Right atrium auricular region (tissue), 2 donors: ENCODE data around the gene SPDYE1. TPM values are rescaled to one million over a fixed set of nuclear protein-coding genes. Genes with fewer than 3 reads are reported as not detected.
"Not testable (repeated sequence)": the region's sequence is repeated elsewhere in the genome, so short reads cannot be mapped to it uniquely, and the experiment has no call there.

Experiments used
- DNase-seq: peaks from one replicate; pipeline ENCODE4 v3.0.0-alpha.2; 2019; ENCODE audit warnings: low spot score
- H3K27ac ChIP-seq, 2 donors: fragments of 200-600 bp; sonication (generic); 1 replicate in 1 of 2; 2 replicates in 1 of 2; pipeline ENCODE4 v1.5.1; 2016 to 2019
- H3K27me3 ChIP-seq, 2 donors: fragments of 200-600 bp; sonication (generic); one replicate each; pipeline versions ENCODE4 v1.5.1 to v1.6.0; 2017 to 2019
- H3K36me3 ChIP-seq: fragments of 200-600 bp; sonication (generic); one replicate; pipeline ENCODE4 v1.5.1; 2016
- H3K4me1 ChIP-seq, 2 donors: fragments of 200-600 bp; sonication (generic); one replicate each; pipeline versions ENCODE4 v1.5.1 to v1.6.0; 2017 to 2019
- H3K4me3 ChIP-seq, 2 donors: fragments of 200-600 bp; sonication (generic); 1 replicate in 1 of 2; 2 replicates in 1 of 2; pipeline ENCODE4 v1.5.1; 2017 to 2019; ENCODE audit warnings: mild to moderate bottlenecking in 1 of 2, moderate library complexity in 1 of 2
- H3K9me3 ChIP-seq, 2 donors: fragments of 200-600 bp; sonication (generic); one replicate each; pipeline ENCODE4 v1.5.1; 2019
- total RNA-seq, 2 donors: library from RNA; depleted of rRNA; stranded (reverse); fragments of >200 nt; gene quantifications; one replicate each; pipeline ENCODE4 v1.1.0, GENCODE V29; 2016
- TF ChIP-seq, protein P1 (sequence below), 2 donors: fragments of 200-600 bp; sonication (generic); IDR thresholded peaks; one replicate each; pipeline ENCODE4 v1.5.1; 2019; ENCODE audit warnings: antibody characterized with exemption in 2 of 2

The SPDYE1 gene
- total RNA-seq, 2 donors from 2014 or later, result not detected

DNA sequence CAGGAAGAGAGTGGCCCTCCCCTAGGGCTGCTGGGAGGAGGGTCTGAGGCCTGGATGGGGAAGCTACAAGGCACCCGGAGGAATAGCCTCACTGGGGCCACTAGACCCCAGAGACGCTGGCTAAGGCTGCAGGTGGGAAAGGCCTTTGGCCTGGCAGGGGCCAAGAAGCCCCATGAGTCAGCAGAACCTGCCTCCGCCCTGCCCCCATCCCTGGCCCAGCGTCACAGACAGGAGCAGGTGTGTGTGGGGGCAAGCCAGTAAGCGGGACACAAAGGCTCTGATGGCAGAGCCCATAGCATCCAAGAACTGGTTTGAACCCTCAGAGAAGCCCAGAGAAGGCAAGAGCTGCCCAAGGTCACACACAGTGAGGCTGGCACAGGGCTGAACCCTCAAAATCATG, 27.0 kb upstream of the SPDYE1 start:
- not testable (repeated sequence) for H3K27me3 ChIP-seq, H3K36me3 ChIP-seq, H3K4me1 ChIP-seq, DNase-seq, H3K4me3 ChIP-seq, H3K9me3 ChIP-seq, H3K27ac ChIP-seq

DNA sequence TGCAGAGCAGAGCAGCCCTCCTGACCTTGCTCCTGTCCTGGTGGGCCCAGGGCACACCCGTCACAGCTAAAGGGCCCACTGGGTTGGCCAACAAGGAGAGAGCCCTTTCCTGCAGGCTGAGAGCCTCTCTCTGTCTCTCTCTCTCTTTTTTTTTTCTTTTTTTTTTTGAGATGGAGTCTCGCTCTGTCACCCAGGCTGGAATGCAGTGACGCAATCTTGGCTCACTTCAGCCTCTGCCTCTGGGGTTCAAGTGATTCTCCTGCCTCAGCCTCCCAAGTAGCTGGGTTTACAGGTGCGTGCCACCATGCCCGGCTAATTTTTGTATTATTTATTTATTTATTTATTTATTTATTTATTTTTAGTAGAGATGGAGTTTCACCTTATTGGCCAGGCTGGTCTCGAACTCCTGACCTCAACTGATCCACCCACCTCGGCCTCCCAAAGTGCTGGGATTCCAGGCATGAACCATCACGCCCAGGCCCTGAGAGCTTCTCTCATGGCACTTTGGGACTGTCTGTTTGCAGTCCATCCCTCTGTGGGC, 23.6 kb upstream of the SPDYE1 start:
- H3K4me1 ChIP-seq, H3K27me3 ChIP-seq, H3K9me3 ChIP-seq, H3K36me3 ChIP-seq, DNase-seq, H3K4me3 ChIP-seq, H3K27ac ChIP-seq: not testable (repeated sequence)

DNA sequence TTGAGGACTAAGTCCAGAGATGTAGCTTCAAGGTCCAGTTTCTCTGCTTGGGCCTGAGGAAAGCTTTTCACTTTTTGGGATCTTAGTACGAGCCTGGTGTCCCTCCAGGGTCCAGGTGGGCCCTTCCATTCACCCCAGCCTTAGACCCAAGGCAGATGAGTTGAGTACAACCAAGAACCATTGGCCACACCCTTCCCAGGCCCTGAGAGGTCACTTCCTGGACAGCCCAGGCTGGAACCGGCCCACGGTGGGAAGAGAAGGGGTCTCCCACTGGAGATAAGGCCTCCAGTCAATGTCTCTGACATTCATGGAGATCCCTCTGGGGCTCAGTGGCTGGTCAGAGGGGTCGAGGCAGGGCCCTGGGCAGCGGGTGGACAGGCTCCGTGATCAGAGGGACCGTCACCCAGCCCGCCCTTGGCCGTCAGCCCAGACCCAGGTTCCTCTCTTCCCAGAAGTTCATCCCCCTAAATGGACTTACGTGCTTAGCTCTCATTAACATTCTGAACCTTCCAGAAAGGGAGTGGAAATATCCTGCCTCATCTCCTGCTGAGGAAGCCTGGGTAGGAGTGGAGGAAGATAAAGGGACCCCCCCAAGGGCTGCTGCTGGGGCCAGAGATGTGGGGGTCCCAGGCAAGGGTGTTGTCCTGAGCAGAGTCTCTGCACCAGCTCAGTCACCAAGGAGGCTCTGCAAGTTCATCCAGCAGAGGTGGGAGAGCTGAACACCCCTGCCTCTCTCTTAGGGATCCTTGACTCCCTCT, 22.8 kb upstream of the SPDYE1 start:
- H3K36me3 ChIP-seq, H3K4me1 ChIP-seq, H3K9me3 ChIP-seq, H3K4me3 ChIP-seq, H3K27me3 ChIP-seq, H3K27ac ChIP-seq, DNase-seq: not testable (repeated sequence)

DNA sequence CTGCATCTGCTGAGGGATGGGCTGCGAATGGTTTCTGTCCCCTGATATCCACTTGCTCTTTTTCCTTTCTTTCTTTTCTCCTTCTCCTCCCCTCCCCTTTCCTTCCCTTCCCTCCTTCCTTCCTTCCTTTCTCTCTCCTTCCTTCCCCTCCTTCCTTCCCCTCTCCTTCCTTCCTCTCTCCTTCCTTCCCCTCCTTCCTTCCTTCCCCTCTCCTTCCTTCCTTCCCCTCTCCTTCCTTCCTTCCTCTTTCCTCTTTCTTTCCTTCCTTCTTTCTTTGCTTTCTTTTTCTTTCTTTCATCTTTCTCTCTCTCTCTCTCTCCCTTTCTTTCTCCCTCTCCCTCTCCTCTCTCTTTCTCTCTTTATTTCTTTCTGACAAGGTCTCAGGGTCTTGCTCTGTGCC, 20.2 kb upstream of the SPDYE1 start:
- DNase-seq, result no peak
- H3K27ac ChIP-seq, result no peak overlapping the region
- no peaks in the 10 kb centered on the region for H3K36me3 ChIP-seq
- no peaks in the 10 kb centered on the region for H3K27me3 ChIP-seq
- TF ChIP-seq, protein P1, sequence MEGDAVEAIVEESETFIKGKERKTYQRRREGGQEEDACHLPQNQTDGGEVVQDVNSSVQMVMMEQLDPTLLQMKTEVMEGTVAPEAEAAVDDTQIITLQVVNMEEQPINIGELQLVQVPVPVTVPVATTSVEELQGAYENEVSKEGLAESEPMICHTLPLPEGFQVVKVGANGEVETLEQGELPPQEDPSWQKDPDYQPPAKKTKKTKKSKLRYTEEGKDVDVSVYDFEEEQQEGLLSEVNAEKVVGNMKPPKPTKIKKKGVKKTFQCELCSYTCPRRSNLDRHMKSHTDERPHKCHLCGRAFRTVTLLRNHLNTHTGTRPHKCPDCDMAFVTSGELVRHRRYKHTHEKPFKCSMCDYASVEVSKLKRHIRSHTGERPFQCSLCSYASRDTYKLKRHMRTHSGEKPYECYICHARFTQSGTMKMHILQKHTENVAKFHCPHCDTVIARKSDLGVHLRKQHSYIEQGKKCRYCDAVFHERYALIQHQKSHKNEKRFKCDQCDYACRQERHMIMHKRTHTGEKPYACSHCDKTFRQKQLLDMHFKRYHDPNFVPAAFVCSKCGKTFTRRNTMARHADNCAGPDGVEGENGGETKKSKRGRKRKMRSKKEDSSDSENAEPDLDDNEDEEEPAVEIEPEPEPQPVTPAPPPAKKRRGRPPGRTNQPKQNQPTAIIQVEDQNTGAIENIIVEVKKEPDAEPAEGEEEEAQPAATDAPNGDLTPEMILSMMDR (IDR thresholded peaks at IDR 0.05), result no peak
- H3K4me1 ChIP-seq, result no peaks in the 10 kb centered on the region
- no peaks in the 10 kb centered on the region for H3K9me3 ChIP-seq
- no peak overlapping the region for H3K4me3 ChIP-seq

DNA sequence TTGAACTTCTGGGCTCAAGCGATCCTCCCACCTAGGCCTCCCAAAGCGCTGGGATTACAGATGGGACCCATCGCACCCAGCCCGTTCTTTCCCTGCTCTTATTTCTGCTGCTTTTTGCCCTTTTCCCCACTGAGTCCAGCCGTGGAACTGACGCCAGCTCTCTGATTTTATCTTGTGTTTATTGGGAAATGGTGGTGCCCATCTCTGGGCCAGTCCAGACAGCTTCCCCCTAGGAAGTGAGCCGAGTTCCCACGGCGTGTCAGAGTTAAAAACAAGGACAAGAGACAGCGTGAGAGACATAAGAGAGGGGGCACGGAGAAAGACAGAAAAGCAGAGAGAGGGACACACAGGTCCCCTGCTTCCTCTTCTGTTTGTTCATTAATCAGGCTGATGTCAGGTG, 19.6 kb upstream of the SPDYE1 start:
- not testable (repeated sequence) for DNase-seq, H3K27me3 ChIP-seq, H3K4me3 ChIP-seq, H3K4me1 ChIP-seq, H3K27ac ChIP-seq, H3K36me3 ChIP-seq, H3K9me3 ChIP-seq

DNA sequence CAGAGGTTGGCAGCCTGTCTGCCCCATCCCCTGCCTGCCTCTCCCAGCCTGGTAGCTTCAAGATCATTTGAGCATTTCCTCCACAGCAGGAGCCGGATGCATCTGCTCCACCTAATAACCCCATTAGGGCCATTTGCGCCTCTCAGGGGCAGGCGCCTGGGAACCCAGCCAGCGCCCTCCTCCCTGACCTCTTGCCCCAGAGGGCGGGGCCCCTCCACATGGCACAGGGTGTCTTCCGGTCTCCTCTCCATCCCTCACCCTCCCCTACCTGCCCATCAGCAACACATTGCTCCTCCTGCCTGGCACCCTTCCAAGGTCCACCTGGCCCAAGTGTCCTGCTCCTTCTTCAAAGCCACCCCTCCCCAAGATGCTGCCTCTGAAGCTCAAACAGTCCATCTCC, 14.8 kb upstream of the SPDYE1 start:
- not testable (repeated sequence) for H3K27ac ChIP-seq, H3K4me3 ChIP-seq, H3K36me3 ChIP-seq, H3K27me3 ChIP-seq, H3K9me3 ChIP-seq, H3K4me1 ChIP-seq, DNase-seq

DNA sequence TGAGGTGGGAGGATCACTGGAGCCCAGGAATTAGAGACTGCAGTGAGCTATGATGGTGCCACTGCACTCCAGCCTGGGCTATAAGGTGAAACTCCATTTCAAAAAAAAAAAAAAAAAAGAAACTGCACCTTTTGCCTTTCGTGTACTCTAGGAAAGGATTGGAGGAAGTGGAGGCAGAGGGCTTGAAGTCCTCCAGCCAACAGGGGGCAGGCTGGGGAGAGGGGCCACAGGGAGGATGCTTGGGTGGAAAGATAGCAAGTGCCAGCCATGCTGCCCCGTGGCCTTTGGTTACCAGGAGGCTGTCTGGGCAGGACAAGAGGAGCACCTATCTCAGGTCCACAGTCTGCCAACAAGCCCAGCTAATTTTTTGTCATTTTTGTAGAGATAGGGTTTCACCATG, 14.0 kb upstream of the SPDYE1 start:
- not testable (repeated sequence) for DNase-seq, H3K9me3 ChIP-seq, H3K27ac ChIP-seq, H3K4me1 ChIP-seq, H3K4me3 ChIP-seq, H3K36me3 ChIP-seq, H3K27me3 ChIP-seq

DNA sequence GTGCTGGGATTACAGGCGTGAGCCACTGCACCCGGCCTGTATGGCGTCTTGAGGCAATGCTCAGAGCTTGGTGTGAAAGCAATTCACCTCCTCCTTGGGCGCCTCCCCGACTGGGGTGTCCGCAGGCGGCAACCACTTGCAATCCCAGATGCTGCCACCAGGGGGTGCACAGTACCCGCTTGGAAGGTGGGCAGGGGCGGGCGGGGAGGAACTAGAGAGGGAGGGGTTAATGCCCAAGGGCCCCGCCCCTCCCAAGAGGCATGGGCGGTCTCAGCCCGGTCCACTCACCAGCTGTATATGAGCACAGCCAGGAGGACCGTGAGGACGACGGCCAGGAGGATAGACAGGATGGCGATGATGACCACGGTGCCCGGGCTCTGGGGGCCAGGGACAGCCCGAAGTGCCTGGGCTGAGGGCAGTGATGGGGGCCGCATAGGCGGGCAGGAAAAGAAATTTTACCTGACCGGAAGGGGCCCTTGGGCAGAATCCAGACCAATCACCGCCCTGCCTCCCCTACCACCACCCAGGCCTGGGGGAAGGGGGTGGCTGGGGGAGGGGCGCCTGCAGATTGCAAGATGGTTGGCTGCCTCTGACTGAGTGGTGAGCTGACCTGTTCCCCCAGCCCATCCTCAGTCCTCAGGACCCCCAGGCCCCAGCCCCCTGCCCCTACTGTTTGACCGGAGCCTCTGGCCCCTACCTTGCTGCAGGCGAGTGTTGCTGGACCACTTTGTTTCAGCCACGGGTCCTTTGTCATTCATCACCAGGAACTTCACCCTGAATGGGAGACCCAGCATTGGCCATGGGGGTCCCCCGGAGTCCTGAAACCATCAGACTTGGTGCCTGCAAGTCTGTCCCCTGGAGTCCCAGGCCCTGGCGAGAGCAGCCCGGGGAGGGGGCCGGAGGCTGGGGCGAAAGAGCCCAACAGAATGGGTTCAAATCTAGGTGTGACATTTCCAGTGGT, 11.5 kb upstream of the SPDYE1 start:
- H3K4me3 ChIP-seq, H3K27ac ChIP-seq, H3K9me3 ChIP-seq, H3K36me3 ChIP-seq, H3K4me1 ChIP-seq, H3K27me3 ChIP-seq: not testable (repeated sequence)
- peak; percentile 79 for DNase-seq
- TF ChIP-seq, protein P1 (IDR thresholded peaks at IDR 0.05), result peak; percentile 74 to 75

DNA sequence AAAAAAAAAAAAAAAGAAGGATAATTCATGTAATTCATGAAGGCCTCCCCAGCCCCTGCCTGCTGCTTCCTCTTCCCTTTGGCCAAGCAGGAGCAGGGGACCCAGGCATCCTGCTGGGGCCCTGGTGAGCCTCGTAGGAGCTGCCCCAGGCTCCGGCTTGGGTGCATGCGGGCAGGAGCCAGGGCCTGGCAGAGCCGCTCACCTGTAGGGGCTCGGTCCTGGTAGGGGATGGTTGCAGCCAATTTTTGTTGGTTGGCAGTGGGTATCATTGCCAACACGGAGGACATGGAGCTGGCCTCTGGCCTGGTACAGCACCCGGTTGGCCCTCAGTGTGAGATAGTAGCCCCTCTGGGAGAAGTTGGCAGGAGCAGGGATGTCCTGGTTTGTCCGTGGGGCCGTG, 10.2 kb upstream of the SPDYE1 start:
- DNase-seq, H3K27me3 ChIP-seq, H3K9me3 ChIP-seq, H3K4me1 ChIP-seq, H3K4me3 ChIP-seq, H3K27ac ChIP-seq, H3K36me3 ChIP-seq: not testable (repeated sequence)

DNA sequence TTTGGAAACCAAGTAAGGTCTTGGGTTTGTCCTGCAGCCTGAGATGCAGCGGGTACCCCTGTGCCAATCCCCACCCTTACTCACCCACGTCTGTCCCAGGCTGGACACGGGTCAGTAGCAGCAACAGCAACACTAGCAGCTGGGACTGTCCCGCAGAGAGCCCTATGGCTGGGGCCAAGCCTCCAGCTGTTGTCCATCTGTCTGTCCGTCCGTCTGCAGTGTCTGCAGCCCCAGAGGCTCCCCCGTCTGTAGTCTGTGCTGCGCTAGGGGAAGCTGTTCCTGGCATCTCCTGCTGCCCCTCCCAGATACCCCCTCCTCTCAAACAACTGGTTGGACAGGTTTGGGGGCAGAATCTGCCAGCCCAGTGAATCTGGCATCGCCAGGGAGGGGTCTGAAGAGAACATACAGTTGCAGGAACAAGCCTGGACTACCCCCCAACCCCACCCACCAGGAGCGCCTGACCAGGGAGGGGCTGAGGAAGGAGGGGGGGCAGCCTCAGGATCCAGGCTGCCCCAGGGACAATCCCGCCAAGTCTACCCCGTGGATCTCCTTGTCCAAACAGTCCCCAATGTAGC, 7.6 kb upstream of the SPDYE1 start:
- H3K9me3 ChIP-seq, H3K27ac ChIP-seq, H3K4me3 ChIP-seq, DNase-seq, H3K36me3 ChIP-seq, H3K27me3 ChIP-seq, H3K4me1 ChIP-seq: not testable (repeated sequence)

DNA sequence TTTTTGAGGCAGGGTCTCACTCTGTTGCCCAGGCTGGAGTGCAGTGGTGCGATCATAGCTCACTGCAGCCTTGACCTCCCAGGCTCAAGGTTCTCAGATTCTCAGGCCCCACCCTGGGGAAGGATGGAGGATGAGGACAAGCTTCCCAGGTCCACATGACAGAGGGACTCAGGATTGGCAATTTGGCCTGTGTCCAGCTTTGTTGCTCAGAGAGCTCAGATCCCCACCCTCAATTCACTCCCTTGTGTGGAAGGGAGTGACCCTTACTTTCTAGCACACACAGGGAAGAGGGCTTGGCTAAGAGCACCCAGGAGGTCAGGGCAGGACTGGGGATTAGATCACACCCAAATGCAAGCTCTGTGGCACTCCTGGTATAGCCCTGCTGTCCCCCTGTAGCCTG, 6.9 kb upstream of the SPDYE1 start:
- not testable (repeated sequence) for DNase-seq, H3K27me3 ChIP-seq, H3K9me3 ChIP-seq, H3K4me3 ChIP-seq, H3K4me1 ChIP-seq, H3K27ac ChIP-seq, H3K36me3 ChIP-seq

DNA sequence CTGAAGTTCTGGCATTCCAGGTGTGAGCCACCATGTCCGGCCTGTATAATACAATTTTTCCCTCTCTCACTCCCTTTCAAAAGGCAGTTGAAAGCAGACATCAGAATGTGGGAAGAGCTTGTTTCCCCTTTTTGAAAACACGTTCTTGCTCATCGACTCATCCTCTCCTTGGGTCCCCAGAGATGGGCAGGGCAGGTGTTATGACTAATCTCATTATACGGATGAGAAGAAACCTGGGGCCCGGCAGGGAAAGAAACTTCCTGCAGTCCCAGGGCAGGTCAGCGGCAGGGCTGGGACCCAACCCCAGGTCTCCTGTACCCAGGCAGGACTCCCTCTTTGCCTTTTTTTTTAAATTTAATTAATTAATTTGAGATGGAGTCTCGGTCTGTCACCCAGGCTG, 4.8 kb upstream of the SPDYE1 start:
- not testable (repeated sequence) for H3K27ac ChIP-seq, H3K27me3 ChIP-seq, H3K4me1 ChIP-seq, DNase-seq, H3K4me3 ChIP-seq, H3K36me3 ChIP-seq, H3K9me3 ChIP-seq
